HG03196 (cell line): ENCODE results near the gene KRABD2.
"Not testable (repeated sequence)": the region's sequence is repeated elsewhere in the genome, so short reads cannot be mapped to it uniquely, and the experiment has no call there.

ENCODE experiments used
- ATAC-seq: cut with Tn5 transposase; IDR thresholded peaks from one replicate; pipeline ENCODE4 v1.9.1; 2021; ENCODE audit not compliant: unreplicated experiment

The KRABD2 gene

DNA sequence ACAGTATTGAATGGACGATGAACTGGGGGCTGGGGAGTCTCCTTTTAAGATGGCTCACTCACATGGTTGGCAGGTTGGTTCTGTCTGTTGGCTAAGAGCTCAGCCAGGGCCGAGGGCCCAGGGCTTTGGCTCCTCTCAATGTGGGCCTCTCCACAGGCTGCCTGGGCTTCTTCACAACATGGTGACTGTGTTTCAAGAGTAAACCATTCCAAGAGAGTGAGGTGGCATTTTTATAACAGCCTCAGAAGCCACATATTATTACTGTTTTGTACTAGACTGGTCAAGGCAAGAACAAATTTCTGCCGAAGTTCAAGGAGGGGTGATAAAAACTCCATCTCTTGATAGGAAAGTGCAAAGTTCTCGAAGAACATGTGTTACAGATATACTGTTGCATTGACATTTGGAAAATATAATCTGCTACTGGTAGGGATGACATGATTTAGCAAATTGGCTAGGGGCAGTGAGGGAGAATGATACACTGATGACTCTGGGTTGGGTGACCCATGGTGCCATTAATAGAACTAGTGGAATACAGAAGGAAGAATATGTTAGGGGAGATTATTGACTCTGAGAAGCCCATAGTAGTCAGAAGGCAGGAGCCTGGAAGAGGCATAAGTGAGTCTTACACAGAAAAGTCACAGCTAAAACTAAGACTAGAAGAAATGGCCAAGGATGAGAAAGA is 13.7 kb downstream of the KRABD2 start:
- no peak for ATAC-seq

DNA sequence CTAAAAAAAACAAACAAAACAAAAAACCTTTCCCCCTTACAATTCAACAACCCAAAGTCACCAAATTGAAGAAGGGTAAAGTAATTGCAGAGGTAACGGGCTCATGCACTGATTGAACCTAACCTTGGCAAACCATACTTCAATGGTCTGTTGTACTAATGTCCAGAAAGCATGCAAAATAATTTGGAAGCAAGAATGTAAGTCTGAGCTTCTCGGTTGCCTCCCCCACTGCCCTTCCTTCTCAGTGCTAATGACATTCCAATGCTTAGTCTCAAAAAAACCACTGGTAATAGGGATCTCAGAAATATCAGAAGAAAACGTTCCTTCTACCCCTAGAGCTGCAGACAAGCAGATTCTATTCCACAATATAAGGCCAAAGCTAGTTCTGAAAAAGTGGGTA is 15.8 kb downstream of the KRABD2 start:
- no peak for ATAC-seq

DNA sequence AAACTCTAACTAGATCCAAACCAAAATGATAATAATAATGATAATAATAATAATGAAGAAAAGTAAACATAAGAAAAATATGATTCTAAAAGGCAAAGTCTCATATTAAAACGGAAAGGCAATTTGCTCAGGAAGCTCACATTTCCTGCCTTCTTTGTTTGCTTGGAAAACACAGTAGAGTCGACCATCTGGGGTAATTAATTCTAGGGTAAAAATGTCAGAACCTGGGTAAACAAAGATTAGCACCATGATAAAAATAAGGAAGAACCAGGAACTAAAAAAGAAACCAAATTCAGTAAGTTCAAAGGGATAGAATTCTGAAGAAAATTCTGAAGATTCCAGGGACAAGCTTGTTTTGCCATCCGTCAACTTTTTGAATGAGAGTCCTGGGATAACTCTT is 16.2 kb downstream of the KRABD2 start:
- ATAC-seq: no peak

DNA sequence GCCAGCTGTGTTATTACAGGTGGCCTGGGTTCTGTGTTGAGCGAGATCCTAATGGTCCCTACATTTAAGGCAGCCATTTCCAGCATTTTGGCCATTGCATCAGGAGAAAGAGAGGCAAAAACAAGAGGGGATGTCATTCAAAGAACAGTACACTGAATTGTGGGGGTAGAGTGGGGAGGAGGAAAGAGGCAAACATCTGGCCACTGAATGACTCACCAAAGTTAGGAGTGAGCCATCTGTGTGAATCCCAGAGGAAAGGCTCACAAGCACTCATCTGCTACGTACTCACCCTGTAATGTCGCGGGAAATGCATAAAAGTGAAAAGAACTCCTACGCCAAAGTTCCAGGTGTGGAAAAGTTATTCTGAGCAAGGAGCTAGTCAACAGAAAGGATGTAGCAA is 16.7 kb downstream of the KRABD2 start:
- no peak for ATAC-seq

DNA sequence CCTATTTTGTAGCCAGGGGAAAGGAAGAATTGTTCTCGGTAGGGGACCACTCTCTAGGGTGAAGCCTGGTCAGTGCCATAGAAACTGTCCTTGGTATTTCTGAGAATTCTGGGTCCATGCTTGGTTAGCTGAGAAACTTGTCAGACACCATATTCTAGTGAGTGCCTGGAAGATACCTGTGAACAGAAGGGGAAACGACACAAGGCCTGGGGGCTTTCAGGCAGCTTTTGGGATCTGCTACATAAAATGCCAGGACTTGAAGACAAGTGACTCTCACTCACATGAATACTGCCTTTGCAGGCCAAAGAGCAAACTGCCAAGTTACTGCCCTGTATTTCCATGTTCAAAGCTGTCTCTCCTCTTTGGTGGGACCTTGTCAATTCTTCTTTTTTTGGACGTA is 18.6 kb downstream of the KRABD2 start:
- ATAC-seq: no peak

DNA sequence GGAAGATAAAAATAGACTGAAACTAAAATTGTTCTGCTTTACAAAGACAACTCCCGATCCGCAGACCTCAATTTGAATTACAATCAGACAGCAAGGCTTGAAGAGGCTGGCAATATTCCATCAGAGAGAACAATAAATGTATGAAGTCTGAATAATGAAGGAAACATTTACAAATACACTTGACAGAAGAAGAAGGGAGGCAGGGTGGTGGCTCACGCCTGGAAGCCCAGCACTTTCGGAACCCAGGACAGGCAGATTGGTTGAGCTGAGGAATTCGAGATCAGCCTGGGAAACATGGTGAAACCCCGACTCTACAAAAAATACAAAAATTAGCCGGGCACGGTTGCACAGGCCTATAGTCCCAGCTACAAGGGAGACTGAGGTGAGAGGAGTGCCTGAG is 22.3 kb downstream of the KRABD2 start:
- no peak for ATAC-seq

DNA sequence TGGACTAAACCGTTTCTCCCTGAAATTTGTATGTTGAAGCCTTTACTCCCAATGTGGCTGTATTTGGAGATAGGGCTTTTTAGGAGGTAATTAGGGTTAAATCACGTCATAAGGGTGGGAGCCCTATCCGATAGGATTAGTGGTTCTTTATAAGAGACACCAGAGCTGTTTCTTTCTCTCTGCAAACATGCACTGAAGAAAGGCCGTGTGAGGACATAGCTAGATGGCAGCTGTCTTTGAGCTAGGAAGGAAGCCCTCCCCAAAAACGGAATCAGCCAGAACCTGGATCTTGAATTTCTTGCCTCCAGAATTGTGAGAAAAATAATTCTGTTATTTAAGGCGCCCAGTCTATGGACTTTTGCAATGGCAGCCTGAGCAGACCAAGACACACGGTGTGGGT is 22.8 kb downstream of the KRABD2 start:
- no peak for ATAC-seq

DNA sequence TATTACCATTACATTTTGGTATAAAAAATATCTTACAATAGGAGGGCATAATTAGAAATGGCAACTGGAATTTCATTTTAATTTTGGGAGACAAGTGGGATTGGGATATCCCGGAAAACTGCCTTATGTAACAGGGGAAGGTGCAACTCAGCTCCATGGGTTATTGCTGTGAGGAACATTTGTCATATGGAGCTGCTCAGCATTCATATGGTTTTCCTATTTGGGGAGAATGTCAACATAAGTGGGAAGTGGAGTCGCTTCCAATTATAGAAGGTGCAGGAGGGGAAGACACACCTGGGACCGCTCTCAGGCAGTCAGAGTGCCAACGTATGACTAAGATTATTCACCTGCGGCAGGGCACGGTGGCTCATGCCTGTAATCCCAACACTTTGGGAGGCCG is 26.2 kb downstream of the KRABD2 start:
- no peak for ATAC-seq

DNA sequence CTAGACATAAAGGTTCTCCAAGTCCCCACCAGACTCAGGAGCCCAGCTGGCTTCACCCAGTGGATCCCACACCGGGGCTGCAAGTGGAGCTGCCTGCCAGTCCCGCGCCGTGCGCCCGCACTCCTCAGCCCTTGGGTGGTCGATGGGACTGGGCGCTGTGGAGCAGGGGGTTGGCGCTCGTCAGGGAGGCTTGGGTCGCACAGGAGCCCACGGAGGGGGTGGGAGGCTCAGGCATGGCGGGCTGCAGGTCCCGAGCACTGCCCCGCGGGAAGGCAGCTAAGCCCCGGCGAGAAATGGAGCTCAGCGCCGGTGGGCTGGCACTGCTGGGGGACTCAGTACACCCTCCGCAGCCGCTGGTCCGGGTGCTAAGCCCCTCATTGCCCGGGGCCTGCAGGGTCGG is 29.5 kb downstream of the KRABD2 start:
- ATAC-seq: not testable (repeated sequence)

DNA sequence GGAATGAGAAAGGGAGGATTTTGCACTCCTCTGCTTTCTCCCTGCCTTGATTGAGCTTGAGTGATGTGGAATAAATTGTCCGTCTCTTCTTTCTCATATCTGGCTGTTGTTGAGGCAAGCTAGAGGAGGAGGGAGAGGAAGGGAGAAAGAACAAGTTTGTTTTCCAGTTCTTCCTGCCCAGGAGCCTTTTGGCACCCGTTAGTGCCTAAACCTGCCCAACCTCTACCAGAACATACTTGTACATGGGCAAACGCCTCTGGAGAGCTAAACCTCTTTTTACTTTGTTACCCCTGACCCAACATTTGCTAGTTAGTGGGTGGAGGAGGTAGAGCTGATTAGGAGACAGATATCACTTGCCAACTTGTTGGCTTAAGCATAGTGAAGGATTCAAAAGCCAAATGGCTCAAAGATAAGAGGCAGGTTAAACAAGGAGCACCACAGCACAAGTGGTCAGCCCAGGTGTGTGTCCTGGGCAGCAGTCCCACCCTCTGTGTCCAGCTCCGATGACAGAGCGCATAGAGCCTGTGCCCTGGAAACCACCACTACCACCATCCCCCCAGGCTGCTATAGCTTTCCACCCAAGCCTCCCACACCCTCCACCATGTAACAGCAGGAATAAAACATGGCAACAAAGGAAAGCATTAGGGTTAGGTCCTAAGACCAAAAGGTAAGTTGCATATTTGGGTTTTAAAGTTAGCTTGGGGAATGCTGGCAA is 30.4 kb downstream of the KRABD2 start:
- no peak for ATAC-seq

DNA sequence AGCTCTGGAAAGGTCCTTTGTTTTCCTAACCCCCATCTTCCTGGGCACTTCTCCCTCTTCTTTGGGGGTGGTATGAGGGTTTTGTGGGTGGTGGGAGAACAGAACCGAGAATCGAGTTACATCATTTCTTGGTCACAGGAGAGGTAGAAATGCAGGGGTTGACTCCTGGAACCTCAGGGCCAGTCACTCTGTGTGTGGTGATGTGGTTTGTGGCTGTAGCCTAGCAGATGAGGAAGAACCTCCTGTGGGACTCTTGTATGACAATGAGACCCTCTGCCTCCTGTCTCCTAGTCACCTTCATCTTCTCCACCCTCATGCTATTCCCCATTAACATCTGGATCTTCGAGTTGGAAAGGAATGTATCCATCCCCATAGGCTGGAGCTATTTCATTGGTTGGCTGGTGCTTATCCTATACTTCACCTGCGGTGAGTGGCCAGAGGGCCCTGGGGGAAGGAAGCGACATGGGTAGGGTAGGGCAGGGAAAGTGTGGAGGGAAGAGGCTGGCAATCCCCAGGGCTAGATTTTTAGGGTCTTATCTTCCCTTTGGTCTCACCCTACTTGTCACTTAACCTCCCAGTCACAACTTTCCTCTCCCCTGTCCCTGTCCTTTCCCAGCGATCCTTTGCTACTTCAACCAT is 31.3 kb downstream of the KRABD2 start:
- ATAC-seq: no peak

DNA sequence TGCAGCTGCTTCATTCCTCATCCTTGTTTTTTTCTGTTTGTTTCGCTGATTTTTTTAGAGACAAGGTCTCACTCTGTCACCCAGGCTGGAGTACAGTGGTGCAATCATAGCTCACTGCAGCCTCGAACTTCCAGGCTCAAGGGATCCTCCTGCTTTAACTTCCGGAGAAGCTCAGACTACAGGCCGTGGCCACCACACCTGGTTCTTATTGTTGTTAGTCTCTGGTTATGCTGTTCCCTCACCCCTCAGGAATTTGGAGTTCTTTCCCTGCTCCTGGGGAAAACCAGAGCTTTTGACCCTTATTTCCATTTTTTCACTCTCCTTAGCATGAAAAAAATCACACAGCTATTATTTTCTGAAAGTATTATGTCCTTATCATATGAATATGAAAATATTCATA is 35.0 kb downstream of the KRABD2 start:
- ATAC-seq: no peak

DNA sequence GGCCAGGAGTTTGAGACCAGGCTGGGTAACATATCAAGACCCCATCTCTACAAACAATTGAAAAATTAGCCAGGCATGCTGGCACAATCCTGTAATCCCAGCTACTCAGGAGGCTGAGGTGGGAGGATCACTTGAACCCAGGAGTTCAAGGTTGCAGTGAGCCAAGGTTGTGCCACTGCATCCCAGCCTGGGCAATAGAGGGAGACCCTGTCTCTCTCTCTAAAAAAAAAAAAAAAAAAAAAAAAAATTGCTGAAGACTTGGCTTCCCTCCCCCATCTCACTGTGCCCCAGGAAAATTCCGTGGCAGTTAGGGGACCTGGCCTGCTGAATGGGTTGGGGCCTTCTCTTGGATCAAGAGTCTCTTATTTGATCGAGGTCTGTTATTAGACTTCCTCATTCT is 37.0 kb downstream of the KRABD2 start, which contains the start of gene ODF4:
Gene ODF4, plus strand, starts transcription at position 301 of the 400 bp plus-strand sequence. CDS start 212 bp downstream, outside the sequence.
- no peak for ATAC-seq

DNA sequence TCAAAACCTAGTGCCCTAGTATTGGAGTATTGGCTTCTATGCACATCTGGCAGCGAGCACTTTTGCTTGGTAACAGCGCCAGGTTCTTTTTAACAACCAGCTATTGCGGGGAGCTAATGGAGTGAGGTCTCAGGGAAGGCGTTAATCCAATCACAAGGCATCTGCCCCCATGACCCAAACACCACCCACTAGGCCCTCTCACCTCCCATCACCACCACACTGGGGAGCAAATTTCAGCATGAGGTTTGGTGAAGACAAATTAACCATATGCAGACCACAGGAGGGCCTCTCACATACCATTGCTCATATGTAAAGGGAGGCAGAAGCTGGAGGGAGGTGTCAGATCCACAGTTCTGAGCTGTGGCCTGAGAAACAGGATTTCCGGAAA is 37.8 kb downstream of the KRABD2 start:
- no peak for ATAC-seq

DNA sequence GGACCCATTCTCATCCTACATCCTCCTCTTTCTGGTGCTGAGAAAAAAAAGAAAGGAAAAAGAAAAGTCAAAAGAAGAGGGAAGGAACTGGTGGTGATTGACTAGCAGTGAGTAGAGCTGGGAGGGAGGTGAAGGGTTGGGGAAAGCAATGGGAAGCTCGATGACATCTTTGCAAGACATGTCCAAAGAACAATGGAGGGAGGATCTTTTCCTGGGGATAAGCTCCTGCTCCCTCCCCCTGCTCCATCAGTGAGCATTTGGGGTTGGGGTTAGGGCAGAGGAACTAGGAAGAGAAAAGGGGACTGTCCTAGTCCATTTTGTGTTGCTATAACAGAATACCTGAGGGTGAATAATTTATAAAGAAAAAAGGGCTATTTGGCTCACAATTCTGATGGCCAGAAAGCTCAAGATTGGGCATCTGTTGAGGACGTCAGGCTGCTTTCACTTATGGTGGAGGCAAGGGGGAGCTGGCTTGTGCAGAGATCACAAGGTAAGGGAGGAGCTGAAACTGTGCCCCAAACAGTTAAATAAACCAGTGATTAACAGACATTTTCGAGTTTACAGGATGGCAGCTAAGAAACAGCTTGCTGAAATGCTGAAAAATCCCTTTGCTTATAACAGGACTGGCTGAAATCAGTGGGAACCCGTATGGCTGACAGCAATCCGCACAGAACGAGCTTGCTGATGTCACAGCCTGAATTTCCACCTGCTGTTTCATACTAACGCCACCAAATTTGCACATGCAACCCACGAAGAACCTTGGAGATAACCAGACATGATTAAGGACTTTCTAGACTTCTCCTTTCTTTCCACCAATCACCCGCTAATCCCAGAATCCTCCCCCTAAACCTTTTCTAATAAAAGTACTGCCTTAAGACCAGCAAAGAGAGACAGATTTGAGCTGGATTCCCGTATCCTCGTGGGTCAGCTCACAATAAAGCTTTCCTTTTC is 38.4 kb downstream of the KRABD2 start:
- ATAC-seq: no peak

DNA sequence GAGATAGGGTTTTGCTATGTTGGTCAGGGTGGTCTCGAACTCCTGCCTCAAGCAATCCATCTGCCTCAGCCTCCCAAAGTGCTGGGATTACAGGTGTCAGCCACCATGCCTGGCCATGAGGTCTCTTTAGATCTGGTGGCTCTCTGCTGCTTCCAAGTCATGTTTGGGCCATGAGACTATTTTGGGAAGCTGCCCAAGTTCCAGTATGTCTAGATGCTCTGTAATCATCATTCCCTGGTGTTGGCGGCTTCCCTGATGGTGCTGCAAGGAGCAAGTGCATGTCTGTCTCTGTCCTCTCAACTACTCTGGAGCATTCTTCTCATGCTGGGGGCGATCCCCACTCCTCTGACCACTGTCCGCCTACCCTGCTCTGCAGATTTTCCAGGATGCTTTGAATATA is 43.2 kb downstream of the KRABD2 start:
- ATAC-seq: no peak

DNA sequence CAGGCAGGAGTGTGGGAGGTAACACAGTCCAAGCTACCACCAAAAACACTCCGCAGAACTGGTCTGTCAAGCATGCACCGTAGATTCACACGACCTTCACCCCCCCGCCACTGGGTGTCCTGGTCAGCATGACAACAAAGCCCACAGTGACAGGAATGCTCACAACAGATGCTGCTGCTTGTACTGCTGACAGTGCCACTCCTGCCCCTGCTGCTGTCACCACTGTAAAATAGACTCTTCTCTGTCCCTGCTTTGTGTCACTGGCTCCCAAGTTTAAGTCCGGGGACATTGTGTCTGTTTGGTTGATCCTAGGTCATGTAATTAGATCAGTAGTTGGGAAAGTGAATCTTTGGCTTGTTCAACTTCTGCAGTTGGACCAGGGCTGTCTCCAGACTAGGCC is 43.8 kb downstream of the KRABD2 start:
- ATAC-seq: no peak

DNA sequence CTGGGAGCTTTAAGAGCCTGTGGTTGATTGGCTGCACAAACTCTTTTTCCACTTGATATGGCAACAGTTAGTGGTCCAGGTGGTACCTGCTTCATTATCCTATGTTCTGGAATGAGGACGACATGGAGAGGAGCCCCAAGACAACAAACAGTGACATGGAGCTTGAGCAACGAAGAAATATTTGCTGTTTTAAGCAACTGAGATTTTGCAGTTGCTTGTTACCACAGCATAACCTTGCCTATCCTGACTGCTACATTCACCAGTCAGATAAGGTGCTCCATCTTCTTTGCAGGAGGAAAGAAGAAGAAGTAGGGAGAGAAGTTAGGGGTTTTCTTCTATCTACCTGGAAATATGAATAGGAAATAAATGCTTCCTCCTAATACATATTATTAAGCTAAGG is 44.4 kb downstream of the KRABD2 start:
- no peak for ATAC-seq

DNA sequence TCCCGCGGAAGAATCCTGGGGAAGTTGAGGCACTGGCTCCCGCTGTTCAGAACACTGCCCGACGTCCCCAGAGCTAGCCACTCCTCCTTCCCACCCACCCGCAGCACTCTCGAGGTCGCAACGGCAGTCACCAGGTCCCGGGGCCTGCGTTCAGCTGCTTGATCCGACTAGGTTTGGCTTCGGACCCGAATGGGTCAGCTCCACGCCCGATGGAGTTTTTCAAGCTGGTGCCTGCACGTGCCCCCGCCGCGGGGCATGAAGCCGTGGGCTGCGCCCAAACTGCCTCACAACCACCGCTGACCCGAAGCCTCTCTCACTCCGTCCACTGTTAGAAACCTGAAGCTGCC is 49.2 kb downstream of the KRABD2 start:
- ATAC-seq: no peak
